ENCODE results near the gene B3GNT9. TPM values are rescaled to one million over a fixed set of nuclear protein-coding genes. Genes with fewer than 3 reads are reported as not detected.
A peak's percentile ranks its signal among the peaks of the same experiment; 100 is the strongest.

The B3GNT9 gene
- total RNA-seq, 1 experiment from 2014 or later: 11.5 TPM

DNA sequence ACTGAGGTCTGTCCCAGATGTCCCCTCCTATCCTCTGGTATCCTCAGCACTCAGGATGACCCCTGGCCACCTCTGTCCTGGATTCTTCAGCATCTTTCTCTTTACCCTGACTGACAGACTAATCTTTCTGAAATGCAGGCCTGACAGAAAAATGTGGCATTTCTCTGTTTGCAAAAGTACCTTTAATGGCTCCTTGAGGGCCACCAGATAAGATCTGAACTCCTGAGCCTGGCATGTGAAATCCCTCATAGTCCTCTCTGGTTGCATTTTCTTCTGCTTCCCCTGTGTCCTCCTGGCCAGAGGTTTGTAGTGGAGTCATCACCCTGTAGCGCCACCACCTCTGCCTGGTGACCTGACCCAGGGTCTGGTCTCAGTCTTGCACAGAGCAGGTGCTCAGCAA lies 46.1 kb upstream of the B3GNT9 start:
- POLR2A ChIA-PET (ENCODE audit: low non-redundant PET): interaction anchor here (0.6 kb wide), 1 partner anchor 12 kb away, joined by 3 read pairs; no protein-coding TSS in a partner anchor
- intact Hi-C loops (cut with micrococcal nuclease; ENCODE audit: unreplicated experiment): no loop called here
- DNase-seq (ENCODE audit: low spot score): no peak
- no peak overlapping the region for H3K4me3 ChIP-seq (ENCODE audit: low read depth, low read length, poor library complexity, severe bottlenecking)
- no TSS peak for BruUV-seq (replicated peaks)
- H3K27ac ChIP-seq (ENCODE audit: low read depth, low read length, poor library complexity, severe bottlenecking): no peak overlapping the region
- CTCF ChIA-PET: no interaction called here
- peaks cover 14% of the 10 kb centered on the region for H3K4me1 ChIP-seq (ENCODE audit: insufficient read depth, low read length, poor library complexity, severe bottlenecking)
- H3K36me3 ChIP-seq (ENCODE audit: insufficient read depth, low read length, poor library complexity, severe bottlenecking): peaks cover 59% of the 10 kb centered on the region
- TF ChIP-seq EZH2 (IDR thresholded peaks at IDR 0.05; ENCODE audit: borderline replicate concordance, low read depth, low read length, poor library complexity, severe bottlenecking): no peak
- H3K27me3 ChIP-seq (replicated peaks; ENCODE audit: insufficient read depth, low read depth, low read length, poor library complexity): no peaks in the 10 kb centered on the region
- H3K9me3 ChIP-seq (ENCODE audit: low read depth, low read length, poor library complexity, severe bottlenecking): no peaks in the 10 kb centered on the region

DNA sequence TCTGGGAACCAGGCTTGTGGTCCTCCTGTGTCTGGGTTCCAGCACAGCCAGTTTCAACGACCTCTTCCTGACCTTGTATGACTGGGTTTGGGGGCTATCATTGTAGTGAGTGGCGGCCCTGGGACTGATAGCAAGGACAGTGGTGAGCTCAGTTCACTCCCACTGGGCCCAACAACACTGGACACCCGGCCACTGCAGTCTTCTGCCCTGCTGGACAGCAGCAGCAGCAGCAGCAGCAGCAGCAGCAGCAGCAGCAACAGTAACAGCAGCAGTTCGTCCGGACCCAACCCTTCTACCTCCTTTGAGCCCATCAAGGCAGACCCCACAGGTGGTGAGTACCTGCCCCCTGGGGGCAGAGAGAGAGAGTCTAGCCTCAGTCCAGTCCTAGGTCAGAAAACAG lies 44.9 kb upstream of the B3GNT9 start:
- no peak for TF ChIP-seq EZH2 (IDR thresholded peaks at IDR 0.05; ENCODE audit: borderline replicate concordance, low read depth, low read length, poor library complexity, severe bottlenecking)
- TF ChIP-seq, protein P1, sequence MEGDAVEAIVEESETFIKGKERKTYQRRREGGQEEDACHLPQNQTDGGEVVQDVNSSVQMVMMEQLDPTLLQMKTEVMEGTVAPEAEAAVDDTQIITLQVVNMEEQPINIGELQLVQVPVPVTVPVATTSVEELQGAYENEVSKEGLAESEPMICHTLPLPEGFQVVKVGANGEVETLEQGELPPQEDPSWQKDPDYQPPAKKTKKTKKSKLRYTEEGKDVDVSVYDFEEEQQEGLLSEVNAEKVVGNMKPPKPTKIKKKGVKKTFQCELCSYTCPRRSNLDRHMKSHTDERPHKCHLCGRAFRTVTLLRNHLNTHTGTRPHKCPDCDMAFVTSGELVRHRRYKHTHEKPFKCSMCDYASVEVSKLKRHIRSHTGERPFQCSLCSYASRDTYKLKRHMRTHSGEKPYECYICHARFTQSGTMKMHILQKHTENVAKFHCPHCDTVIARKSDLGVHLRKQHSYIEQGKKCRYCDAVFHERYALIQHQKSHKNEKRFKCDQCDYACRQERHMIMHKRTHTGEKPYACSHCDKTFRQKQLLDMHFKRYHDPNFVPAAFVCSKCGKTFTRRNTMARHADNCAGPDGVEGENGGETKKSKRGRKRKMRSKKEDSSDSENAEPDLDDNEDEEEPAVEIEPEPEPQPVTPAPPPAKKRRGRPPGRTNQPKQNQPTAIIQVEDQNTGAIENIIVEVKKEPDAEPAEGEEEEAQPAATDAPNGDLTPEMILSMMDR (conservative IDR thresholded peaks at IDR 0.05; ENCODE audit: low read depth, low read length): no peak
- no TSS peak for BruUV-seq (replicated peaks)
- Histone ChIP-seq H3K9me3 (ENCODE audit: low read depth, low read length, poor library complexity, severe bottlenecking) (no peaks in the 10 kb centered on the region), H3K4me3 (ENCODE audit: low read depth, low read length, poor library complexity, severe bottlenecking) (no peak overlapping the region), H3K36me3 (ENCODE audit: insufficient read depth, low read length, poor library complexity, severe bottlenecking) (peaks cover 52% of the 10 kb centered on the region), H3K4me1 (ENCODE audit: insufficient read depth, low read length, poor library complexity, severe bottlenecking) (peaks cover 18% of the 10 kb centered on the region), H3K27ac (ENCODE audit: low read depth, low read length, poor library complexity, severe bottlenecking) (no peak overlapping the region), H3K27me3 (replicated peaks; ENCODE audit: insufficient read depth, low read depth, low read length, poor library complexity) (no peaks in the 10 kb centered on the region)
- DNase-seq (ENCODE audit: low spot score): no peak
- intact Hi-C loops (cut with micrococcal nuclease; ENCODE audit: unreplicated experiment): no loop called here
- POLR2A ChIA-PET (ENCODE audit: low non-redundant PET): no interaction called here
- CTCF ChIA-PET: interaction anchor here (0.5 kb wide), 1 partner anchor 333 kb away, joined by 3 read pairs; the partner anchor contains the start of gene RIPOR1

DNA sequence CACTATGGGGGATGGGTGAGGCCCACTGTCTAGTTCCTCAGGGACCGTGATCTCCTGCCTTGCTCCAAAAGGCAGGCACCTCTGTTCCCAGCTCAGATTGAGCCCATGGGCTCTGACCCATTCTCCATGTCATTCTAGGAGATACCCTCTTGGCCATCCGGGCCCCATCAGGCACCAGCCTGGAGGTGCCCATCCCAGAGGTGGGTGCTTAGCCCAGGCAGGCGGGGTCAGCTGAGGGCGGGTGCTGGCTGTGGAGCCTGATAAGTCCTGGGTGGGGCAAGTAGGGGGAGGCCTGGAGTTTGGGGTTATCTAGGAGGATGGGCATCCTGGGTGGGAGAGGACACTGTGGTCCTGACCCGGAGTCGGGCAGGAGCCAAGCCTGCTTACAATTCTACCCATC lies 43.5 kb upstream of the B3GNT9 start:
- no peak overlapping the region for H3K27ac ChIP-seq (ENCODE audit: low read depth, low read length, poor library complexity, severe bottlenecking)
- CTCF ChIA-PET: no interaction called here
- H3K4me1 ChIP-seq (ENCODE audit: insufficient read depth, low read length, poor library complexity, severe bottlenecking): peaks cover 18% of the 10 kb centered on the region
- H3K36me3 ChIP-seq (ENCODE audit: insufficient read depth, low read length, poor library complexity, severe bottlenecking): peaks cover 52% of the 10 kb centered on the region
- intact Hi-C loops (cut with micrococcal nuclease; ENCODE audit: unreplicated experiment): no loop called here
- H3K27me3 ChIP-seq (replicated peaks; ENCODE audit: insufficient read depth, low read depth, low read length, poor library complexity): no peaks in the 10 kb centered on the region
- no peak for DNase-seq (ENCODE audit: low spot score)
- TF ChIP-seq, protein P1 (conservative IDR thresholded peaks at IDR 0.05; ENCODE audit: low read depth, low read length): no peak
- TF ChIP-seq EZH2 (IDR thresholded peaks at IDR 0.05; ENCODE audit: borderline replicate concordance, low read depth, low read length, poor library complexity, severe bottlenecking): no peak
- BruUV-seq (replicated peaks): no TSS peak
- POLR2A ChIA-PET (ENCODE audit: low non-redundant PET): no interaction called here
- H3K4me3 ChIP-seq (ENCODE audit: low read depth, low read length, poor library complexity, severe bottlenecking): no peak overlapping the region
- H3K9me3 ChIP-seq (ENCODE audit: low read depth, low read length, poor library complexity, severe bottlenecking): no peaks in the 10 kb centered on the region

DNA sequence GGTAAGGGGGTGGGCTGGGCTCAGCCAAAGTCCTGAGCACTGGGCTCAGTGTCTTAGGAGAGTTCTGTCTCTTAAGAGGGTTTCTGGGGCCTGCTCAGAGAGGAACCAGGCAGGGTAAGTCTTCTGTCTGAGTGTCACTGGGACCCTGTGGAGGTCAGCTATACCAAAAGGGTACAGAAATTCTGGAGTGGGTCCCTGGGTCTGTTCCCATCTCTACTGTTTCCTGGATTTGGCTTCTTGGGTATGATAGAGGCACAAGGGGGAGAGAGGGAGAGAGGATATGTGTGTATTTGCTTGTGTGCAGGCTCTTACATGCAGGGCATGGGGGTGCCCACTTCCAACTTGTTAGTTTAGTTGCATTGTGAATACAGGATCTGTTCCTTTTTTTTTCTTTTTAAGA lies 42.7 kb upstream of the B3GNT9 start:
- no TSS peak for BruUV-seq (replicated peaks)
- Histone ChIP-seq H3K4me3 (ENCODE audit: low read depth, low read length, poor library complexity, severe bottlenecking) (peak overlapping the region; percentile 98), H3K27me3 (replicated peaks; ENCODE audit: insufficient read depth, low read depth, low read length, poor library complexity) (no peaks in the 10 kb centered on the region), H3K27ac (ENCODE audit: low read depth, low read length, poor library complexity, severe bottlenecking) (peak overlapping the region; percentile 85), H3K4me1 (ENCODE audit: insufficient read depth, low read length, poor library complexity, severe bottlenecking) (peaks cover 18% of the 10 kb centered on the region), H3K36me3 (ENCODE audit: insufficient read depth, low read length, poor library complexity, severe bottlenecking) (peaks cover 49% of the 10 kb centered on the region), H3K9me3 (ENCODE audit: low read depth, low read length, poor library complexity, severe bottlenecking) (no peaks in the 10 kb centered on the region)
- ChIA-PET POLR2A (ENCODE audit: low non-redundant PET) (no interaction called here), CTCF (no interaction called here)
- TF ChIP-seq EZH2 (IDR thresholded peaks at IDR 0.05; ENCODE audit: borderline replicate concordance, low read depth, low read length, poor library complexity, severe bottlenecking): no peak
- TF ChIP-seq, protein P1 (conservative IDR thresholded peaks at IDR 0.05; ENCODE audit: low read depth, low read length): no peak
- no peak for DNase-seq (ENCODE audit: low spot score)
- intact Hi-C loops (cut with micrococcal nuclease; ENCODE audit: unreplicated experiment): no loop called here

Data from A673 (cell line).